NCI-H1930 (cell line): Measurements from ENCODE around the gene WRAP53.

Experiments used
- DNase-seq, 2 experiments: peaks; one replicate each; lab custom pipeline; 2025; lab: John Stamatoyannopoulos, UW

WRAP53 gene

GRCh38 chr17:7745748-7746470 lies 57.6 kb downstream of the WRAP53 start:
- no peak for DNase-seq

GRCh38 chr17:7747635-7748071 lies 59.4 kb downstream of the WRAP53 start:
- DNase-seq, result no peak

- no peak for DNase-seq
Measured at GRCh38 chr17:7748076-7748775, 59.9 kb downstream of the WRAP53 start.

- no peak for DNase-seq
Measured at GRCh38 chr17:7750321-7750821, 62.1 kb downstream of the WRAP53 start.
